ENCODE data around the gene ID2.
"Not testable (repeated sequence)": the region's sequence is repeated elsewhere in the genome, so short reads cannot be mapped to it uniquely, and the experiment has no call there.

Gene ID2

GRCh38 chr2:8722986-8723385 lies 41.1 kb downstream of the ID2 start:
- no peak for TF ChIP-seq CTCF (IDR thresholded peaks at IDR 0.05; ENCODE audit: insufficient read depth, low read length, poor library complexity, severe bottlenecking)
- Histone ChIP-seq H3K27me3 (replicated peaks; ENCODE audit: control insufficient read depth, insufficient read depth, low read length) (no peaks in the 10 kb centered on the region), H3K36me3 (ENCODE audit: control insufficient read depth, insufficient read depth, low read length) (no peaks in the 10 kb centered on the region), H3K4me3 (replicated peaks; ENCODE audit: low read depth, low read length) (no peak overlapping the region)
- DNase-seq (ENCODE audit: extremely low read depth, insufficient read length) = no peak

GRCh38 chr2:8725838-8726237 lies 44.0 kb downstream of the ID2 start:
- Histone ChIP-seq H3K36me3 (ENCODE audit: control insufficient read depth, insufficient read depth, low read length) (peaks cover 2% of the 10 kb centered on the region), H3K4me3 (replicated peaks; ENCODE audit: low read depth, low read length) (no peak overlapping the region), H3K27me3 (replicated peaks; ENCODE audit: control insufficient read depth, insufficient read depth, low read length) (no peaks in the 10 kb centered on the region)
- no peak for TF ChIP-seq CTCF (IDR thresholded peaks at IDR 0.05; ENCODE audit: insufficient read depth, low read length, poor library complexity, severe bottlenecking)
- no peak for DNase-seq (ENCODE audit: extremely low read depth, insufficient read length)

GRCh38 chr2:8728305-8729015 lies 46.6 kb downstream of the ID2 start:
- TF ChIP-seq CTCF (IDR thresholded peaks at IDR 0.05; ENCODE audit: insufficient read depth, low read length, poor library complexity, severe bottlenecking) = no peak
- no peak overlapping the region for H3K4me3 ChIP-seq (replicated peaks; ENCODE audit: low read depth, low read length)
- peaks cover 9% of the 10 kb centered on the region for H3K36me3 ChIP-seq (ENCODE audit: control insufficient read depth, insufficient read depth, low read length)
- H3K27me3 ChIP-seq (replicated peaks; ENCODE audit: control insufficient read depth, insufficient read depth, low read length) = no peaks in the 10 kb centered on the region
- no peak for DNase-seq (ENCODE audit: extremely low read depth, insufficient read length)

- H3K36me3 ChIP-seq (ENCODE audit: control insufficient read depth, insufficient read depth, low read length); H3K27me3 ChIP-seq (replicated peaks; ENCODE audit: control insufficient read depth, insufficient read depth, low read length); DNase-seq (ENCODE audit: extremely low read depth, insufficient read length); H3K4me3 ChIP-seq (replicated peaks; ENCODE audit: low read depth, low read length): not testable (repeated sequence)
These were observed 47.2 kb downstream of the ID2 start for GRCh38 chr2:8729101-8729500.

- no peaks in the 10 kb centered on the region for H3K27me3 ChIP-seq (replicated peaks; ENCODE audit: control insufficient read depth, insufficient read depth, low read length)
- no peak for TF ChIP-seq CTCF (IDR thresholded peaks at IDR 0.05; ENCODE audit: insufficient read depth, low read length, poor library complexity, severe bottlenecking)
- H3K4me3 ChIP-seq (replicated peaks; ENCODE audit: low read depth, low read length) = no peak overlapping the region
- DNase-seq (ENCODE audit: extremely low read depth, insufficient read length) = no peak
- peaks cover 9% of the 10 kb centered on the region for H3K36me3 ChIP-seq (ENCODE audit: control insufficient read depth, insufficient read depth, low read length)
These were observed 48.1 kb downstream of the ID2 start for GRCh38 chr2:8729939-8730338.

GRCh38 chr2:8732601-8733000 lies 50.7 kb downstream of the ID2 start:
- H3K36me3 ChIP-seq (ENCODE audit: control insufficient read depth, insufficient read depth, low read length) = peaks cover 9% of the 10 kb centered on the region
- no peak for DNase-seq (ENCODE audit: extremely low read depth, insufficient read length)
- TF ChIP-seq CTCF (IDR thresholded peaks at IDR 0.05; ENCODE audit: insufficient read depth, low read length, poor library complexity, severe bottlenecking) = no peak
- no peak overlapping the region for H3K4me3 ChIP-seq (replicated peaks; ENCODE audit: low read depth, low read length)
- H3K27me3 ChIP-seq (replicated peaks; ENCODE audit: control insufficient read depth, insufficient read depth, low read length) = no peaks in the 10 kb centered on the region

Measured in GM06990 (cell line).